Inflammatory macrophage treated with lipopolysaccharide for 1 hour (primary cell): ENCODE measurements around the gene CACNB2.

Source experiments
- DNase-seq, 2 donors: peaks; one replicate each; pipeline ENCODE4 v3.0.0-alpha.2; 2020 to 2022

The CACNB2 gene

GRCh38 chr10:18345308-18345707, 205.1 kb downstream of the CACNB2 start:
- DNase-seq = no peak

GRCh38 chr10:18350340-18350739, 210.1 kb downstream of the CACNB2 start:
- DNase-seq = no peak

GRCh38 chr10:18351421-18351820, 211.2 kb downstream of the CACNB2 start:
- no peak for DNase-seq

DNA sequence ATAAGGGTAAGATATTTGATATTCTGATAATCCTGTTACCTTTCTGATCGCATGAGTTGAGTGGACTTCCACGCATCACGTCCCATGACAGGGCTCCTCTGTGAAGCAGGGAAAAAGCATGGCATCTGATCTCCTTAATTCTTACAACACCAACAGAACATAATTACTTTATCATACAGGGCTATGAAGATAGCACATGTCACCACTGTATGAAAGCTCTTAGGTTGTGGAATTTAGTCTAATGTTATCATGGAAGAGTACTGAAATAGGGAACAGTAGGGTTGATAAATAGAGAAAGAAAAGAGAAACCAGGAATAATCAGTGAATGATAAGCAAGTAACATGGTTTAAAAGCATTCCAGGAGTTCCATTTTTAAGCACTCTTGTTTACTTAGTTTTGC, 212.0 kb downstream of the CACNB2 start:
- no peak for DNase-seq

DNA sequence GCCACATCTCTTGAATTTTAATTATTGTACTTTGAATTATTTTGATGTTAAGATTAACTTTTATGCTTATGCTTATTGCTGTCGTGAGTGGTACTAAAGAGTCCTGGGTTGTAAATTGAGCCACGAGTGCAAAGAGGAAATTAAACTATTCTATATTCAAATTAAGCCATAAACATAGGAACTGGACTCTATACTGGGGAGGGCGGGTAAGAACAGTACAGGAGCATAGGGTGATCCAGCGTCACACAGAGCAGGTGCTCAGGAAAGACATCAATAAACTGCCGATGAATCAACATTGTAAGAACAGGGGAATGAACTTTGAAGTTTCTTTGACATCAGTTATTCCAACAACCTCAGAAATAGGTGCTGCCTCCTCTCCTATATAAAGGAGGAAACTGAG, 219.6 kb downstream of the CACNB2 start:
- DNase-seq = no peak

DNA sequence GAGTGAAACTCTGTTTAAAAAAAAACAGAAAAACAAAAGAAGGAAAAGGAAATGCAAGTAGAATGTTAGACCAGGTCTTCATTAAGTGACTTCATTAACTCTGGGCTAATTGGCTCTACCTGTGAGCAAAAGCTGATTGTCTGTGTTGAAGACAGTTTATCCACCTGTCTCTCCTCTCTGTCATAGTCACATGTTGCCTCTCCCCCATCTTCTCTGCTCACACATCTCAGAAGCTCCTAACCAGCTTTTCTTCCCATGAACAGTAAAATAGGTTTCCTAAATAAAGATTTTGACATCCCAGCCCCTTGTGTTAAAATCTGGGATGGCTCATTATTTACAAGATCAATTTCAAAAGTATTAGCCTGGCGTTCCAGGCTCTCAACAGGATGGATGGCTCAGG, 222.7 kb downstream of the CACNB2 start:
- DNase-seq = no peak

DNA sequence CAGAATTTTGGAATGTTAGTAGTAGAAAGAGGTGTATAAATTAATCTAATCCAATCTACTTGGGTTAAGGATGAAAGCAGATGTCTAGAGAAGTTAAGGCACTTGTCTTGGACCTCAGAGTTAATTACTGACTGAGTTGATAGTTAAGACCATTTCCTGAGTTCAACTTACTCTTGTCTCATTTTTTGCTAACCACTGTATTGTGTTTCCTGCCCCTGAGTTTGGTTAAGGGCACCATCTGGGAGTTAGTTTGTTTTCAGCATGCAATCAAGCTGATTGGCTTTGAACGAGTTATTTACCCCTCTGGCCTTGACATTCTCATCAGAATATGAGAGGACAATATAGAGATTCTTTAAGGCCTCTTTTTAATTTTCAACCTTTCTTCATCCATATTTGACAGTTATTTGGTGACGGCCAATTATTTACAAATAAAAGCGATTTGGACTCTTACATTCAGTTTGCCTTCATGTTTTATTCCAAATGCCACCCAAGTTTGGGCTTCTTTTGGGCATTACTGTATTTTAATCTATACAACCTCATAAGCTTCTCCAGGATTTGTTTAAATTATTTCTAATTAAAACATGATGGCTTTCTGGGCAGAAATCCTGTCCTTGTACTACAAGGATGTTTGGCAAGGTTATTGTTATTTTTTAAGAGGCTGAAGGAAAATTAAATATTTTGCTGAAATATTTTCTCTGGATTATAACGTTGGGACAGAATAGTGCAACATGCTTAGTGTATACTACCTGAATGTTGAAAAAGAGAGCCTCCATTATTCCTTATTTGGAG, 225.0 kb downstream of the CACNB2 start:
- no peak for DNase-seq

- DNase-seq = no peak
These were observed 227.6 kb downstream of the CACNB2 start for GRCh38 chr10:18367840-18368239.

GRCh38 chr10:18368273-18368672, 228.0 kb downstream of the CACNB2 start:
- DNase-seq = peak in 1 of 2 donors; percentile 1

DNA sequence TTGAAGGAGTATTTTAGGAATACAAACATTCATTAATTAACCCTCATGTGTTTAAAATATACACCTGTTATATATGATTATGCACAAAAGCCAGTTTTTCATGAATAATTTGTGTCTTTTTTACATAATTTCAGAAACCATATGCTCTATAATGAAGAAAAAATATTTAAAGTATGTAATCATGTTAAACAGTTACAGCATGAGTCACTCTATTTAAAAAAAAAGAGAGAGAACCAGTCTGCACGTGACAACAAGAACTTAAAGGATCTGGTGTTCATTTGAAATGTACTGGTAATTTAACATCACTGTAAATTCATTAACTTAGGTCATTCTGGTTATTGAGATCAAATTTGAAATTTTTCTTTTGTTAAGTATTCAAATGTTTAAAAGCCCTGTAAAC, 228.5 kb downstream of the CACNB2 start:
- no peak for DNase-seq

- DNase-seq = no peak
These were observed 229.7 kb downstream of the CACNB2 start for GRCh38 chr10:18369859-18370473.

DNA sequence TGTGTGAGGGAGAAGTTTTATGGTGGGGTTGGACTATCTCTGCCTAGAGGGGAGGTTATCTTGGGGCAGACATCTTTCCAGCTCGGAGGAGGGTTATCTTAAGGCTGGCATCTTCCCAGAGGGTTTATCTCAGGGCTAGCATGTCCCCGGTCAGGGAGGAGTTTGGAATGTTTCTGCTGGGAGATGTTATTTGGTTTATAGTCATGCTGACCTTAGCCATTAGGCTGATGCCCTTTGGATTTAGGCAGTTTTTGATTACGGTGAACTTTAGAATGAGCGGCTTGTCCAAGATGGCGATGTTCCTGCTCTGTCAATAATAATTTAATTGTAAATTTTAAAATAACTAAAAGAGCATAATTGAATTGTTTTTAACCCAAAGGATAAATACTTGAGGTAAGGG, 236.4 kb downstream of the CACNB2 start:
- DNase-seq = no peak

DNA sequence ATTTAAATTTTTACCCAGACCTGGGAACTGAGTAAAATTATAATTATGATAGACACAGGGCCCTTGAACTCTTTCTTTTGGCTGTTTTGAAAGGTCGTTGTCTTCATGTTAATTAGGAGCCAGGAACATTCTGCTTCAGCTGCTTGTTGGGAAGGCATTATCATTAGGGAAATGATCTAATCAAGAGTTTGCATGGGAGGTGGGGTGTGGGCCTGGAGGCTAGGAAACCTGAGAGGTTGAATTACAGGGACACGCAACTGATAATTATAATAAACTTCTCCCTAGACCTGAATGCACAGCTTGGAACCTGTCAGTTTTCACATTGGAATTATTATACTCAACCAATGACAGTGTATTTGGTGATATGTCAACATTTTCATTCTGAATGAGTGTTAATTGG, 237.7 kb downstream of the CACNB2 start:
- no peak for DNase-seq

GRCh38 chr10:18378766-18379165, 238.5 kb downstream of the CACNB2 start:
- DNase-seq = no peak

DNA sequence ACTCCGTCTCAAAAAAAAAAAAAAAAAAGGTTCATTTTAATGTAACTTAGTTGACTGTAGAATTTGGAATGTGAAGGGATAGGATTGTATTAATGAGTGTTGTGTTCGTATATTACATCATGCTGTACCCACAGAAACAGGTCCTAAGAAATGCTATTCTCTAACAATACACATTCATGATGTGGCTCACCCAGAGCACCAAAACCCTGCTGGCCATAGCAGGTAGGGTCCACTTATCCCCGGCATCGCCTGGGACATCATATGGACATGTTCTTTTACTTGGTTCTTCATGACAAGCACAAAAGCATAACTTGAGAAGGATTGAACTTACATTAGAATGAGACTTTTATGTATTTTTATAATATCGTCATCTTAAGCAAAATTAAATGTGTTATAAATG, 241.5 kb downstream of the CACNB2 start:
- DNase-seq = no peak

DNA sequence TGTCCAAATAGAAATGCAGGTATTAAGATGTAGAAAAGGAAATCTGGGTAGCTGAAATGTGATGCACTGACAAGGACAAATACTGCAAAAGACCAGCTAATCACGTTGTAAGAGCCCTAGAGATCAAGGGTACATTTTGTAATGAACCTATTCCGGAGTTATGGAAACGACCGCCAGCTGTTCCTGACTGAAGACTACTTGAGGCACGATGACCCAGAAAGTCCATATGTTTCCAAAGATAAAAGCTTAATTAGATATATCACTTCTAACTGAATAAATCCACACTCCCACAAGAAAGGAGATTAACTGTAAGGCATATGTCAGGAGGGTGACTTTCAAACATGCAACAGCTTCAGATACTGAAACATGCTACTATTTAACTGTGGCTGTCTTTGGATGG, 257.7 kb downstream of the CACNB2 start:
- no peak for DNase-seq

GRCh38 chr10:18399158-18399557, 258.9 kb downstream of the CACNB2 start:
- no peak for DNase-seq

DNA sequence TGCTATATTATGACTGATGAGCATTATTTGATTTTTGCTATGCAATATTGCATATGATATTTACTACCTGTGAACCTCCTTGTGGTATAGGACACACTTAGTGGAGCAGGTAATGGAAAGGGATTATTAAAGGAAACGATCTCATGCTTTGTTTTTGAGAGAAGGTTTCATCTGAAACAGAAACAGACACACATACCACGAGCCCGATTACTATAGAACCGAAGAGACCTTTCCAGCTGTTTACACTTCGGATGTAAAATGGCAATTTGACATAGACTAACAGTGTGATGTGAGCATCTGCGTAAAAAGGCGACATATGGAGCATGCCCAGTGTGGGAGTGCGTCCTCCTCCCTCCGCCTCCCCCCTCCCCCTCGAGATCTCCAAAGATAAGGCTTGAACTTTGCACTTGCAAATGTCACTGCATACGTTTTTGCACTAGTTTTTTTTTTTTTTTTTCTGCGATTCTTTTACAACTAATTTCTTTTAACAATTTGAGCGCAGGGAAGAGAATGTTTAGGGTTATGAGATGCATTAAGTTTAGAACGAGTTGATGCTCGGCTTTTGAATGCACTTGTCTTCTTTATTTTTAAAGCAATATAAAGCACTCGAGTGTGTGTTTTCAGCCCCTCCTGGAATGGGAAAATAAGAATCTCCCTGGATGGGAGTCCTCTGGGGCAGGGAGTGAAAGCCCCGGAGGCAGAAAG, 260.1 kb downstream of the CACNB2 start:
- no peak for DNase-seq

- no peak for DNase-seq
These were observed 260.7 kb downstream of the CACNB2 start for GRCh38 chr10:18400906-18401245.

DNA sequence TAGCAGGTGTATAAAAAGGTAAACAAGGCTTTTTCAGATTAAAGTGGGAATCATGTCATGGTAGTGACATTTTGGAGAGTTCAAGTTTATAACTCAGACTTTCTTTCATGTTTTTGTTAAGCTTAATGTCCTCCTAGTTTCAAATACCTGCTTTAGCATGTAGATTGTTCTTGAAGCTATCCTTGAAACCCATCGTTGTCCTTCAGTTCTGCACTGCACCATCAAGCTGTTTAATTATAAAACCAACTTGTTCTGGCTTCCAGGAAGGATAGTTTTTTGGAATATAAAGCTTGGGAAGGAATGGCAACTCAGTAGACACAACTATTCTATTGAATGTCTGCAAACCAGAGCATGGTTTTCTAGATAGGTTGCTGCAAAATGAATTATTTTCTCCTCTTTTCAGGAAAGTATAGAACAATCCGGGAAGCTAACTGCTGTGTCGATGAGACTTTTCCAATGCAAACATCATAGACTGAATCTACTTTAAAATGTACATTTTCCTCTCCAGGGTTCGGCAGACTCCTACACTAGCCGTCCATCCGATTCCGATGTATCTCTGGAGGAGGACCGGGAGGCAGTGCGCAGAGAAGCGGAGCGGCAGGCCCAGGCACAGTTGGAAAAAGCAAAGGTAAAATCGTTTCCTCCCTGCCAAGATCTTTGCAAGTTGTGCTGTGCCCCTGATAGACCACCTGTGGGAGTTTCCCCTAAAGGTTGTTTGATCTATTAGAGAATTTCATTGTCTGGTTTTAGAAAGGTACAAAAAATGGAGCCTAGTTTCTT, 261.4 kb downstream of the CACNB2 start:
- no peak for DNase-seq

DNA sequence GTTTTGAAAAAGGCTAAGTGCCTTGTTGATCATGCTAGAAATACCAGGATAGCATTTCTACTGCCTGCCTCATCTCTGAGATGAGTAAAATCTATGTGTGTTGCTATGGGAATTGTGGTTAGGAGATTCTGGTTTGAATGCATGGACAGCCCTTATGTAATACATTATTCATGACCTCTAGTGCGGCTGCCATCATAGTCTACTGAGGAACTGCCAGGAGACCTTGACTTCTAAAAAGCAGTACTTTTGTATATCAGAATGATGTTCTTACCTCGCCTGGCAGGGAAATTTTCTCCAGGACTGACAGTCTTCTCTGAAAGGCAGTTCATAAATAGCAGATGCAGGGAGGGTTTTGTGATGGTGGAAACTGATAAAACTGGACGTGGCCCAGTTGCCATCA, 262.6 kb downstream of the CACNB2 start:
- DNase-seq = no peak

GRCh38 chr10:18404530-18404929, 264.3 kb downstream of the CACNB2 start:
- DNase-seq = no peak

GRCh38 chr10:18406136-18406535, 265.9 kb downstream of the CACNB2 start:
- DNase-seq = no peak
